Brain microvascular endothelial cell (primary cell): Measurements from ENCODE around the gene AK2.
"Not testable (repeated sequence)": the region's sequence is repeated elsewhere in the genome, so short reads cannot be mapped to it uniquely, and the experiment has no call there.

Source experiments
- DNase-seq: peaks from one replicate; pipeline ENCODE4 v3.0.0-alpha.2; 2020
- H3K27ac ChIP-seq: fragments of 250-450 bp; sonication (Bioruptor Pico); 2 replicates; pipeline ENCODE4 v1.5.1; 2020; ENCODE audit warnings: mild to moderate bottlenecking, moderate library complexity
- H3K27me3 ChIP-seq: fragments of 250-450 bp; sonication (Bioruptor Pico); replicated peaks from 2 replicates; pipeline ENCODE4 v1.5.1; 2020; ENCODE audit warnings: mild to moderate bottlenecking
- H3K36me3 ChIP-seq: fragments of 250-450 bp; sonication (Bioruptor Pico); replicated peaks from 2 replicates; pipeline ENCODE4 v1.5.1; 2020; ENCODE audit warnings: mild to moderate bottlenecking
- H3K4me3 ChIP-seq: 2 replicates; pipeline ENCODE4 v1.5.1; 2011; ENCODE audit warnings: low read depth, mild to moderate bottlenecking, control low read depth, low read length, moderate library complexity
- CTCF ChIP-seq: IDR thresholded peaks from 2 replicates; pipeline ENCODE4 v1.5.1; 2011; ENCODE audit warnings: low read depth, mild to moderate bottlenecking, moderate library complexity, low read length, control low read depth, inconsistent platforms; ENCODE audit errors: missing control alignments
- in situ Hi-C: cut with HindIII; loops from 2 replicates; pipeline ENCODE4 v1.10.0; 2017; ENCODE audit warnings: low sequenced_read_pairs, low pct_ligation_motif_present

AK2 gene

GRCh38 chr1:33048426-33048825 is 11.7 kb upstream of the AK2 start:
- Histone ChIP-seq H3K36me3 (no peaks in the 10 kb centered on the region), H3K27me3 (no peaks in the 10 kb centered on the region), H3K27ac (no peak overlapping the region), H3K4me3 (no peak overlapping the region)
- in situ Hi-C loops, result no loop called here
- no peak for DNase-seq
- no peak for TF ChIP-seq CTCF

GRCh38 chr1:33047839-33048305 is 11.2 kb upstream of the AK2 start:
- no peak for TF ChIP-seq CTCF
- Histone ChIP-seq H3K27me3 (no peaks in the 10 kb centered on the region), H3K4me3 (no peak overlapping the region), H3K27ac (peak overlapping the region; percentile 5), H3K36me3 (no peaks in the 10 kb centered on the region)
- DNase-seq, result no peak
- in situ Hi-C loops, result no loop called here

DNA sequence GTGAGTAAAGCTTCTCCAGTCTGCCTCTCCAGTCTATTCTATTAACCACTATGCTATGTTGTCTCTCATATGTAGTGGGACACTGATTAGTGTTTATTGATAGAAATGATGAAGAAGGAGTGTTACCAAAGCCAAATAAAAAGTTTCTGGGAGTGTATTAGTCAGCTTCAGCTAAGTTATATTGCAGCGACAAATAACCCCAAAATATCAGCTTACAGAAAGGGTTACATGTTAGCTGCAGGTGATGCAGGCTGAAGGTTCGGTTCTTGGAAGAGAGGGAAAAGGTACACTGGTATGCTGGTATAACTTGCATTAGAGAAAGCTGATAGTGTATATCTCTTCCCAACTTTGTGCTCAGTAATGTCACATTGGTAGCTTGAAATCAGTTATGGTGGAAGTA is 10.6 kb upstream of the AK2 start:
- H3K4me3 ChIP-seq, result no peak overlapping the region
- TF ChIP-seq CTCF, result no peak
- H3K27ac ChIP-seq, result no peak overlapping the region
- DNase-seq, result no peak
- in situ Hi-C loops, result no loop called here
- no peaks in the 10 kb centered on the region for H3K36me3 ChIP-seq
- H3K27me3 ChIP-seq, result no peaks in the 10 kb centered on the region

DNA sequence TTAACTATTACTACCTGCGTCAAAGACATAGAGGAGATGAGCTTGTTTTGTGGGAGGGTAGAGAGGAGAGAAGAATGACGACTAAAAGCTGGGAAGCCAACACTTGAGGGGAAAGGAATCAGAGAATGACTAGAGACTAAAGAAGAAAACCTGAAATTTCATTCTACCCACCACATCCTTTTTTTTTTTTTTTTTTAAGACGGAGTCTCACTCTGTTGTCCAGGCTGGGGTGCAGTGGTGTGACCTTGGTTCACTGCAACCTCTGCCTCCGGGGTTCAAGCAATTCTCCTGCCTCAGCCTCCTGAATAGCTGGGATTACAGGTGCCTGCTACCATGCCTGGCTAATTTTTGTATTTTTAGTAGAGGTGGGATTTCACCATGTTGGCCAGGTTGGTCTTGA is 9.6 kb upstream of the AK2 start:
- H3K4me3 ChIP-seq, H3K27me3 ChIP-seq, H3K27ac ChIP-seq, H3K36me3 ChIP-seq, in situ Hi-C loops, DNase-seq: not testable (repeated sequence)

- TF ChIP-seq CTCF, result no peak
- no peak for DNase-seq
- no peaks in the 10 kb centered on the region for H3K36me3 ChIP-seq
- H3K27ac ChIP-seq, result no peak overlapping the region
- no peaks in the 10 kb centered on the region for H3K27me3 ChIP-seq
- no peak overlapping the region for H3K4me3 ChIP-seq
- in situ Hi-C loops, result no loop called here
Measured at GRCh38 chr1:33045814-33046213, 9.1 kb upstream of the AK2 start.

DNA sequence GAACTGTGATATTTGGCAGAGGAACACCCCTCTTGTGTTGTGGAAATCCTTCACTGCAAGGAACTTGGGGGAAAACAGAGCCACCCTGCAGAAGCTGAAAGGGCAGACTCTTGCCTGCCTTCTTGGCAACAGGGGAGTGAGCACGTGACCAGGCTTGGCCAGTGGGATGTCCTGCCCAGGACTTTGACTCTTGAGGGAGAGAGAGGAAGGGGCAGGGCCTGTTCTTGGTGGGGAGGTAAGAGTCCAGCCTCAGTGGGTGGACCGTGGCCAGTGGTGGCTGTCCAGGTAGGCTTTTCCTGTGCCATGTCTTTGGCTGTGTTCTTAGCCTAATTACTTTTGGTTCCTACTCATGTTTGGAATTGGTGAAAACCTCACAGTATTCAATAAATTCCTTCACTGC is 8.6 kb upstream of the AK2 start:
- in situ Hi-C loops, result no loop called here
- Histone ChIP-seq H3K4me3 (no peak overlapping the region), H3K27ac (no peak overlapping the region), H3K27me3 (no peaks in the 10 kb centered on the region), H3K36me3 (no peaks in the 10 kb centered on the region)
- DNase-seq, result no peak
- no peak for TF ChIP-seq CTCF
